Psoas muscle (tissue), 8 donors: ENCODE data around the gene ELFN1. TPM values are rescaled to one million over a fixed set of nuclear protein-coding genes. Genes with fewer than 3 reads are reported as not detected.

Experiments used
- ATAC-seq, 4 donors: fragments of 200-7000 bp; cut with Tn5 transposase; one replicate each; pipeline ENCODE4 v1.9.1; 2020; ENCODE audit warnings: moderate library complexity in 3 of 4, mild to moderate bottlenecking in 2 of 4
- DNase-seq, 2 donors: peaks; one replicate each; pipeline ENCODE4 v3.0.0-alpha.2; 2020
- H3K27ac ChIP-seq: fragments of 200-600 bp; one replicate; pipeline ENCODE4 v1.8.0; 2022
- H3K27me3 ChIP-seq, 3 donors: fragments of 200-600 bp in 1 of 3; one replicate each; pipeline versions ENCODE4 v1.6.1 to v1.8.0; 2013 to 2022; ENCODE audit warnings: low read length in 2 of 3, mild to moderate bottlenecking in 2 of 3, moderate library complexity in 1 of 3; ENCODE audit not compliant: insufficient read depth in 3 of 3
- H3K36me3 ChIP-seq, 2 donors: fragments of 200-600 bp in 1 of 2; one replicate each; pipeline versions ENCODE4 v1.6.1 to v1.8.0; 2013 to 2022; ENCODE audit warnings: low read depth in 1 of 2, mild to moderate bottlenecking in 1 of 2, moderate library complexity in 1 of 2; ENCODE audit not compliant: insufficient read depth in 1 of 2
- H3K4me1 ChIP-seq: fragments of 200-600 bp; one replicate; pipeline ENCODE4 v1.8.0; 2022
- H3K4me3 ChIP-seq: fragments of 200-600 bp; one replicate; pipeline ENCODE4 v1.8.0; 2022; ENCODE audit warnings: mild to moderate bottlenecking
- H3K9me3 ChIP-seq: fragments of 200-600 bp; one replicate; pipeline ENCODE4 v1.8.0; 2022
- WGBS, 3 donors: extraction: QIAGEN DNeasy Blood & Tissue Kit; methylation state at CpG; one replicate each; pipeline versions ENCODE4 v1.1.6 to v1.1.7; 2013; 5-methylcytosine and 5-hydroxymethylcytosine counted together
- intact Hi-C, 2 donors: fragments of 100-400 bp; cut with DNase I; formaldehyde crosslinking; loops; one replicate each; pipeline versions ENCODE4 v1.11.0 to v1.14.2; 2022
- polyA plus RNA-seq, 3 donors: library from polyadenylated mRNA; stranded (reverse); fragments of 200-250 nt; gene quantifications; one replicate each; pipeline ENCODE4 v1.2.3, GENCODE V29; 2013
- total RNA-seq, 4 donors: library from RNA; stranded (reverse); fragmentation: NEBNext Ultra II Directional in 2 of 4; extraction: Animal tissue kit (Norgen Biotek cat#: 25700) in 2 of 4; gene quantifications; one replicate each; pipeline versions ENCODE4 v1.2.1 to v1.2.4, GENCODE V29; 2021 to 2023
- TF ChIP-seq, protein P1 (sequence below): fragments of 200-600 bp; IDR thresholded peaks from one replicate; pipeline ENCODE4 v1.8.0; 2022; ENCODE audit warnings: antibody characterized with exemption
- donor health status: healthy with polysubstance abuse.
- donor health status: DM: no; HTN: no; CAD: no; lungs with moderate emphysema.
- donor health status: Bipolar disorder and iron deficiency.
- donor health status: healthy.
- donor health status: DM: yes; HTN: yes; CAD: no.
- donor health status: DM: no; HTN: no; CAD: no.
- donor health status: DM: no; HTN: no; CAD: no.
- donor health status: DM: yes; HTN: yes; CAD: no.

The ELFN1 gene
- total and polyA plus RNA-seq, 7 donors = 0.11 to 0.87 (median 0.64) TPM

DNA sequence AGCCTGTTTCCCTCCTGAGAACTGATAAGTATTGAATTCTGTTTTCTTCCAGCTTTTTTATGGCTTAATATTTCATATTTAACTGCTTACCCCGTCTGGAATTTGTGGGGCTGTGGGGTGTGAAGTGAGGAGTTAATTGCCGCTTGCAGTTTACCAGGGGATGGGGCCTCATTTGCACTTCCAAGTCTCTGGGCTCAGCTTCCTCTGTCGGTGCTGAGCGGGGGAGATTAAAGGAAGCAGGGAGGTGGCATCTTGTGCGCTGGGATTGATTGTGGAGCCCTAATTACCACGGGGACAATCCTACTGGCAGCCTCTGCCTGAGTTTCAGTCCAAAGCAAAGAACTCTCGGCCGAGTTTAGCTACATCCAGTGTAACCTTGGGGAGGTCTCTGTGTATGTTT lies 33.4 kb downstream of the ELFN1 start:
- no peak overlapping the region for H3K27ac ChIP-seq
- H3K27me3 ChIP-seq = peaks cover 0 to 7% (median 0%) of the 10 kb centered on the region in 3 donors
- ATAC-seq (no peak), DNase-seq (no peak)
- H3K4me1 ChIP-seq = peaks cover 3% of the 10 kb centered on the region
- 22 to 35% (median 25%) methylated on average over 8 of the region's 8 CpGs for WGBS, 3 donors
- TF ChIP-seq, protein P1, sequence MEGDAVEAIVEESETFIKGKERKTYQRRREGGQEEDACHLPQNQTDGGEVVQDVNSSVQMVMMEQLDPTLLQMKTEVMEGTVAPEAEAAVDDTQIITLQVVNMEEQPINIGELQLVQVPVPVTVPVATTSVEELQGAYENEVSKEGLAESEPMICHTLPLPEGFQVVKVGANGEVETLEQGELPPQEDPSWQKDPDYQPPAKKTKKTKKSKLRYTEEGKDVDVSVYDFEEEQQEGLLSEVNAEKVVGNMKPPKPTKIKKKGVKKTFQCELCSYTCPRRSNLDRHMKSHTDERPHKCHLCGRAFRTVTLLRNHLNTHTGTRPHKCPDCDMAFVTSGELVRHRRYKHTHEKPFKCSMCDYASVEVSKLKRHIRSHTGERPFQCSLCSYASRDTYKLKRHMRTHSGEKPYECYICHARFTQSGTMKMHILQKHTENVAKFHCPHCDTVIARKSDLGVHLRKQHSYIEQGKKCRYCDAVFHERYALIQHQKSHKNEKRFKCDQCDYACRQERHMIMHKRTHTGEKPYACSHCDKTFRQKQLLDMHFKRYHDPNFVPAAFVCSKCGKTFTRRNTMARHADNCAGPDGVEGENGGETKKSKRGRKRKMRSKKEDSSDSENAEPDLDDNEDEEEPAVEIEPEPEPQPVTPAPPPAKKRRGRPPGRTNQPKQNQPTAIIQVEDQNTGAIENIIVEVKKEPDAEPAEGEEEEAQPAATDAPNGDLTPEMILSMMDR = no peak
- no peaks in the 10 kb centered on the region for H3K36me3 ChIP-seq
- no peak overlapping the region for H3K4me3 ChIP-seq
- intact Hi-C loops = no loop called here
- H3K9me3 ChIP-seq = peaks cover 10% of the 10 kb centered on the region

DNA sequence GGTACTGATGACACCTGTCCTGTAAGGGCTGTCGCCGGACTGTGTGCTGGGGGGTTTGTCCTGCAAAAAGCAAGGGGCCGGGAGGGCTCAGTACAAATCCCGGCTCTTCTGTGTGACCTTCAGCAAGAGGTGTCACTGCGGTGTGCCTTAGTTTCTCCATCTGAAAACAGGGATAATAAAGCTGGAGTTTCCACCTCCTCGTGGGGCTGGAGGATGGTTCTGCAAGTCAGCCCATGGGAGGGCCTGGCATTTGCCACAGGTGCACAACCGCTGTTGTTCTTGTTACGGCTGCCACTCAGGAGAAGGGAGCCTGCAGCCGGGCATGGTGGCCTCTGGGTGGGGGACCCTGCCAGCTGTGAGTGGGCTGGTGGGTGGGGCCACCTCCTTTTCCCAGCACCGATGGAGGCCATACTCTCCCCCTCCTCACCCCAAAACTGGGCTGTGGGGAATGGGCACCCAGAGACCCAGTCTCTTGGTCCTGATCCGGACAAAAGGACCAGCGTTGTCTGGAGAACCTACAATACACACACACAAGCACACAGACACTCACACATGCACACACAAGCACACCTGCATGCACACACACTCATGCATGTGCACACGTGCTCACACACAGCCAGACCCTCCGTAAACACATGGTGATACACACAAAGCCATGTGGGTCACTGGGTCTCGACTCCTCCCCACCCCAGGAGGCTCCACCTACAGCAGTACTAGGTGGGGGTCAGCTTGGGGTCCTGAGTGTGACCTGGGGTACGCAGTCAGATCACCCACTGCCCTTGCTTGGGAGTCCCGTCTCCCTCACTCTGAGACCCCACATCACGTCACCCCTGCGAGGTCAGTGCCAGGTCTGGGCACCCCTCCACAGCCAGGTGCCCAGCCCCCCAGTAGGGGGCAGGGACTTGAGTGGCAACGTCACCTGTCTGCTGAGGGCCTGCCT lies 34.1 kb downstream of the ELFN1 start:
- Histone ChIP-seq H3K27ac (no peak overlapping the region), H3K4me3 (no peak overlapping the region), H3K9me3 (peaks cover 10% of the 10 kb centered on the region), H3K36me3 (no peaks in the 10 kb centered on the region), H3K27me3 (peaks cover 0 to 7% (median 0%) of the 10 kb centered on the region in 3 donors), H3K4me1 (peaks cover 3% of the 10 kb centered on the region)
- DNase-seq = no peak
- TF ChIP-seq, protein P1 = no peak
- no peak for ATAC-seq
- 80 to 83% (median 81%) methylated on average over 20 of the region's 20 CpGs for WGBS, 3 donors
- intact Hi-C loops = no loop called here

DNA sequence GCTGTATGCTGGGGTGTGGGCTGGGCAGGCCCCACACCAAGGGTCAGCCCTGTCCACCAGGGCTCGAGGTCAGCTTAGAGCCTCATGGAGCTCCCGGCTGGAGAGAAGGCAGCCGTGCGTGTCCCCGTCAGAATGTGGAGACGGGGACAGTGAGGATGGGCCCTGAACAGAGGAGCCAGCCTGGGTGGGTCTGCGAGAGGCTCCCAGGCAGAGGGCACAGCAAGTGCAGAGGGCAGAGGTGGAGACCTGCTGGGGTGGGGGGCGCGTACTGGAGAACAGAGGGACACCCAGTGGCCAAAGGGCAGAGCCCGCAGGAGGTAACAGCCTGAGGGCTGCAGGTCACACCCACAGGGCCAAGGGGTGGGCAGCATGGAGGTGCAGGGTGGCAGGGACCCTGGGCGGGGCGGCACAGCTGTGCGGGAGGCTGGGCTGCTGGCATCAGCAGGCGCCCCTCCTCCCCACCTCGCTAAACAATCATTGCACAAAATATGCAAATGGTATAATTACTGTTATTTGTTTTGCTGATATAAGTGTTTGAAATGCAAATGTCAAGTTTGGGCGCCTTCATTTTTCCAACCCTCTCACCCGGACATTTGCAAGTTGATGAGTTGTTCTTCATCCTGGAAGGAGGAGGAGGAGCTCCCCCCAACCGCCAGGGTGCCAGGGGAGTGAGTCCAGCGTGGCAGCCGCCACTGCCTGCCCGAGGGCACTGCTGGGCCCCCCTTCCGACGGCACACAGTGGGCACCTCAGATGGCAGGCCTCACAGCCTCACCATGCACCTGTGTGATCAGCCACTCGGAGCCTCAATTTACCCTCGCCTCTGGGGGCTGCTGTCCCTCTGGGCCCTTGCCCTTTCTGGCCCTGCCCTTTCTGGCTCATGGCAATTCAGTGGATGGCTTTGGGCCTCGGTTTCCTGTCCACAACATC lies 35.0 kb downstream of the ELFN1 start:
- 74 to 82% (median 76%) methylated on average over 26 of the region's 26 CpGs for WGBS, 3 donors
- Histone ChIP-seq H3K9me3 (peaks cover 10% of the 10 kb centered on the region), H3K4me1 (peaks cover 3% of the 10 kb centered on the region), H3K4me3 (no peak overlapping the region), H3K27me3 (peaks cover 0 to 7% (median 0%) of the 10 kb centered on the region in 3 donors), H3K36me3 (no peaks in the 10 kb centered on the region), H3K27ac (no peak overlapping the region)
- ATAC-seq (no peak), DNase-seq (no peak)
- intact Hi-C loops = loop anchor here in 1 of 2 donors (5.0 kb wide), 1 partner anchor 123 kb away; no protein-coding TSS in a partner anchor
- TF ChIP-seq, protein P1 = no peak

DNA sequence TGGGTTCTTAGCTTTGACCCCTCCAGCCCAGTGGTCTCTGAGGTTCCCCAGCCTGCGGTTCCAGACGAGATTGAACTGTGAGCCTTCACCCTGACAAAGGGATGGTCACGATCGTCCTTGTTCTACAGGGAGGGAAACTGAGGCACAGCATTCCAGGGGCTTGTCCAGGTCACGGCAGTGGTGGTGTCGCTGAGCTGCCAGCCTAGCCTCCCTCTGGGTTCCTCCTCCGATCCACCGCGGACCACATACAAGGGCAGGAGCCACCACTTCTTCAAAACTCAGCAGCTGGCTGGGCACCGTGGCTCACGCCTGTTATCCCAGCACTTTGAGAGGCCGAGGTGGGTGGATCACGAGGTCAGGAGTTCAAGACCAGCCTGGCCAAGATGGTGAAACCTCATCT lies 35.8 kb downstream of the ELFN1 start:
- H3K27me3 ChIP-seq = peaks cover 0 to 7% (median 0%) of the 10 kb centered on the region in 3 donors
- no peak overlapping the region for H3K27ac ChIP-seq
- peaks cover 10% of the 10 kb centered on the region for H3K9me3 ChIP-seq
- intact Hi-C loops = loop anchor here in 1 of 2 donors (5.0 kb wide), 1 partner anchor 124 kb away; no protein-coding TSS in a partner anchor
- 87 to 90% (median 89%) methylated on average over 13 of the region's 13 CpGs for WGBS, 3 donors
- H3K4me3 ChIP-seq = no peak overlapping the region
- no peak for DNase-seq
- no peaks in the 10 kb centered on the region for H3K36me3 ChIP-seq
- TF ChIP-seq, protein P1 = no peak
- peaks cover 3% of the 10 kb centered on the region for H3K4me1 ChIP-seq
- ATAC-seq = no peak
